OCI-LY1 (cell line): ENCODE data around the gene GPR18.

Source experiments
- H2AFZ ChIP-seq: fragments of 200-600 bp; sonication (generic), shearing (Covaris generic); 2 replicates; pipeline ENCODE4 v1.6.0; 2014; ENCODE audit warnings: antibody characterized with exemption, mild to moderate bottlenecking, low read length
- H3F3A ChIP-seq: fragments of 200-600 bp; sonication (generic), shearing (Covaris generic); 2 replicates; pipeline ENCODE4 v1.6.0; 2014; ENCODE audit warnings: mild to moderate bottlenecking, antibody characterized with exemption, low read length, moderate library complexity; ENCODE audit not compliant: insufficient read depth
- H3K27ac ChIP-seq: fragments of 200-600 bp; sonication (generic); 2 replicates; pipeline ENCODE4 v1.5.1; 2014; ENCODE audit warnings: low read length, mixed run types, mild to moderate bottlenecking, low read depth; ENCODE audit not compliant: poor library complexity, severe bottlenecking
- H3K27me3 ChIP-seq: fragments of 200-600 bp; sonication (generic); 2 replicates; pipeline ENCODE4 v1.6.0; 2014; ENCODE audit warnings: antibody characterized with exemption, mild to moderate bottlenecking, low read length, moderate library complexity; ENCODE audit not compliant: insufficient read depth
- H3K36me3 ChIP-seq: fragments of 200-600 bp; sonication (generic); 2 replicates; pipeline ENCODE4 v1.6.1; 2014; ENCODE audit warnings: mild to moderate bottlenecking, antibody characterized with exemption, low read length, moderate library complexity, mixed read lengths; ENCODE audit not compliant: insufficient read depth
- H3K4me1 ChIP-seq: fragments of 200-600 bp; sonication (generic); 2 replicates; pipeline ENCODE4 v1.5.1; 2014; ENCODE audit warnings: mild to moderate bottlenecking, low read length, moderate library complexity; ENCODE audit not compliant: insufficient read depth, severe bottlenecking
- H3K4me2 ChIP-seq: fragments of 200-600 bp; sonication (generic), shearing (Covaris generic); 2 replicates; pipeline ENCODE4 v1.6.1; 2014; ENCODE audit warnings: low read length
- H3K4me3 ChIP-seq: fragments of 200-600 bp; sonication (generic); 2 replicates; pipeline ENCODE4 v1.5.1; 2014; ENCODE audit warnings: low read length, low read depth, mild to moderate bottlenecking, mixed read lengths; ENCODE audit not compliant: poor library complexity, severe bottlenecking
- H3K79me2 ChIP-seq: fragments of 200-600 bp; shearing (Covaris generic); 2 replicates; pipeline ENCODE4 v1.6.1; 2016; ENCODE audit warnings: mixed run types, low read length, mixed read lengths; ENCODE audit not compliant: insufficient read depth
- H3K9ac ChIP-seq: fragments of 200-600 bp; sonication (generic), shearing (Covaris generic); 2 replicates; pipeline ENCODE4 v1.6.1; 2014; ENCODE audit warnings: mild to moderate bottlenecking, low read length, mixed read lengths
- H3K9me2 ChIP-seq: fragments of 200-600 bp; sonication (generic), shearing (Covaris generic); 2 replicates; pipeline ENCODE4 v1.6.1; 2014; ENCODE audit warnings: low read depth, mild to moderate bottlenecking, low read length, mixed read lengths
- H3K9me3 ChIP-seq: fragments of 200-600 bp; shearing (Covaris generic); 2 replicates; pipeline ENCODE4 v1.6.1; 2014; ENCODE audit warnings: low read length, mixed read lengths
- H4K20me1 ChIP-seq: fragments of 200-600 bp; sonication (generic), shearing (Covaris generic); 2 replicates; pipeline ENCODE4 v1.6.0; 2016; ENCODE audit warnings: mild to moderate bottlenecking, low read length; ENCODE audit not compliant: insufficient read depth
- EZH2 ChIP-seq: fragments of 200-600 bp; sonication (generic), shearing (Covaris generic); IDR thresholded peaks from 2 replicates; pipeline ENCODE4 v1.8.0; 2017; ENCODE audit warnings: borderline replicate concordance, mixed run types, mild to moderate bottlenecking, antibody characterized with exemption, low read length, moderate library complexity, mixed read lengths
- TF ChIP-seq, protein P1 (sequence below): fragments of 200-600 bp; sonication (generic), shearing (Covaris generic); IDR thresholded peaks from 2 replicates; pipeline ENCODE4 v1.5.1; 2017; ENCODE audit warnings: mild to moderate bottlenecking, antibody characterized with exemption, low read length, moderate library complexity, mixed read lengths

The GPR18 gene

GRCh38 chr13:99289271-99289670, 31.1 kb upstream of the GPR18 start:
- Histone ChIP-seq H3K4me1 (peaks cover 18% of the 10 kb centered on the region), H3F3A (peaks cover 16% of the 10 kb centered on the region), H2AFZ (no peak overlapping the region), H3K4me3 (no peak overlapping the region), H3K36me3 (peaks cover 19% of the 10 kb centered on the region), H3K9me3 (no peaks in the 10 kb centered on the region; the same call in 1 of the 2 replicates), H3K27ac (no peak overlapping the region), H4K20me1 (0 out of 2 replicates have a peak, but pooled peaks cover 2% of the 10 kb centered on the region), H3K79me2 (no peaks in the 10 kb centered on the region), H3K4me2 (no peak overlapping the region), H3K9me2 (no peaks in the 10 kb centered on the region), H3K9ac (no peak overlapping the region), H3K27me3 (no peaks in the 10 kb centered on the region)
- TF ChIP-seq, protein P1, sequence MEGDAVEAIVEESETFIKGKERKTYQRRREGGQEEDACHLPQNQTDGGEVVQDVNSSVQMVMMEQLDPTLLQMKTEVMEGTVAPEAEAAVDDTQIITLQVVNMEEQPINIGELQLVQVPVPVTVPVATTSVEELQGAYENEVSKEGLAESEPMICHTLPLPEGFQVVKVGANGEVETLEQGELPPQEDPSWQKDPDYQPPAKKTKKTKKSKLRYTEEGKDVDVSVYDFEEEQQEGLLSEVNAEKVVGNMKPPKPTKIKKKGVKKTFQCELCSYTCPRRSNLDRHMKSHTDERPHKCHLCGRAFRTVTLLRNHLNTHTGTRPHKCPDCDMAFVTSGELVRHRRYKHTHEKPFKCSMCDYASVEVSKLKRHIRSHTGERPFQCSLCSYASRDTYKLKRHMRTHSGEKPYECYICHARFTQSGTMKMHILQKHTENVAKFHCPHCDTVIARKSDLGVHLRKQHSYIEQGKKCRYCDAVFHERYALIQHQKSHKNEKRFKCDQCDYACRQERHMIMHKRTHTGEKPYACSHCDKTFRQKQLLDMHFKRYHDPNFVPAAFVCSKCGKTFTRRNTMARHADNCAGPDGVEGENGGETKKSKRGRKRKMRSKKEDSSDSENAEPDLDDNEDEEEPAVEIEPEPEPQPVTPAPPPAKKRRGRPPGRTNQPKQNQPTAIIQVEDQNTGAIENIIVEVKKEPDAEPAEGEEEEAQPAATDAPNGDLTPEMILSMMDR = no peak
- no peak for TF ChIP-seq EZH2

GRCh38 chr13:99288089-99288488, 29.9 kb upstream of the GPR18 start:
- peaks cover 14% of the 10 kb centered on the region for H3K4me1 ChIP-seq
- H3K4me2 ChIP-seq = no peak overlapping the region
- H3K27ac ChIP-seq = peak overlapping the region; percentile 16
- H4K20me1 ChIP-seq = 0 out of 2 replicates have a peak, but pooled peaks cover 2% of the 10 kb centered on the region
- no peak overlapping the region for H3K4me3 ChIP-seq
- H3K36me3 ChIP-seq = peaks cover 7% of the 10 kb centered on the region
- no peak overlapping the region for H3K9ac ChIP-seq
- peaks cover 16% of the 10 kb centered on the region for H3F3A ChIP-seq
- no peaks in the 10 kb centered on the region for H3K79me2 ChIP-seq
- H3K27me3 ChIP-seq = no peaks in the 10 kb centered on the region
- no peaks in the 10 kb centered on the region; the same call in 1 of the 2 replicates for H3K9me3 ChIP-seq
- no peak for TF ChIP-seq EZH2
- TF ChIP-seq, protein P1 = no peak
- H2AFZ ChIP-seq = no peak overlapping the region
- no peaks in the 10 kb centered on the region for H3K9me2 ChIP-seq

GRCh38 chr13:99287551-99287950, 29.4 kb upstream of the GPR18 start:
- H3K9me2 ChIP-seq = no peaks in the 10 kb centered on the region
- no peaks in the 10 kb centered on the region for H4K20me1 ChIP-seq
- peaks cover 17% of the 10 kb centered on the region for H3K4me1 ChIP-seq
- H3K4me3 ChIP-seq = no peak overlapping the region
- H3K36me3 ChIP-seq = peaks cover 2% of the 10 kb centered on the region
- H3F3A ChIP-seq = peaks cover 13% of the 10 kb centered on the region
- no peak for TF ChIP-seq EZH2
- TF ChIP-seq, protein P1 = no peak
- no peak overlapping the region for H3K27ac ChIP-seq
- no peak overlapping the region for H3K4me2 ChIP-seq
- no peak overlapping the region for H3K9ac ChIP-seq
- no peaks in the 10 kb centered on the region for H3K79me2 ChIP-seq
- no peaks in the 10 kb centered on the region for H3K9me3 ChIP-seq
- no peak overlapping the region for H2AFZ ChIP-seq
- no peaks in the 10 kb centered on the region for H3K27me3 ChIP-seq
